Mesendoderm (in vitro differentiated cells): Measurements from ENCODE around the gene ATP2A3.
"Not testable (repeated sequence)": the region's sequence is repeated elsewhere in the genome, so short reads cannot be mapped to it uniquely, and the experiment has no call there.

ENCODE experiments used
- DNase-seq: peaks from one replicate; pipeline ENCODE4 v3.0.0; 2013
- H2AK5ac ChIP-seq: 2 replicates; pipeline ENCODE4 v1.6.1; 2013; ENCODE audit warnings: low read length, inconsistent platforms
- H2BK120ac ChIP-seq: 2 replicates; pipeline ENCODE4 v1.6.1; 2013; ENCODE audit warnings: low read depth, mild to moderate bottlenecking, low read length, moderate library complexity, mixed read lengths
- H2BK15ac ChIP-seq: replicated peaks from 2 replicates; pipeline ENCODE4 v1.6.1; 2013; ENCODE audit warnings: low read depth, mild to moderate bottlenecking, moderate library complexity
- H2BK5ac ChIP-seq: 2 replicates; pipeline ENCODE4 v1.6.1; 2013; ENCODE audit warnings: low read length, inconsistent platforms
- H3K18ac ChIP-seq: 2 replicates; pipeline ENCODE4 v1.6.1; 2013; ENCODE audit warnings: mild to moderate bottlenecking, low read length, mixed read lengths
- H3K23ac ChIP-seq: one replicate; pipeline ENCODE4 v1.6.1; 2013; ENCODE audit warnings: low read length
- H3K27ac ChIP-seq: 2 replicates; pipeline ENCODE4 v1.5.1; 2013; ENCODE audit warnings: low read depth, mild to moderate bottlenecking, inconsistent platforms, low read length, moderate library complexity
- H3K27me3 ChIP-seq: 2 replicates; pipeline ENCODE4 v1.6.1; 2013; ENCODE audit warnings: low read length, control low read depth, mild to moderate bottlenecking, inconsistent platforms; ENCODE audit not compliant: insufficient read depth, poor library complexity
- H3K36me3 ChIP-seq: 2 replicates; pipeline ENCODE4 v1.6.1; 2013; ENCODE audit warnings: low read length, inconsistent platforms; ENCODE audit not compliant: control insufficient read depth, insufficient read depth
- H3K4ac ChIP-seq: one replicate; pipeline ENCODE4 v1.6.1; 2013; ENCODE audit warnings: low read depth, mild to moderate bottlenecking, low read length, moderate library complexity
- H3K4me1 ChIP-seq: 2 replicates; pipeline ENCODE4 v1.6.1; 2013; ENCODE audit warnings: low read depth, low read length, inconsistent platforms; ENCODE audit not compliant: control insufficient read depth
- H3K4me2 ChIP-seq: 2 replicates; pipeline ENCODE4 v1.6.1; 2013; ENCODE audit warnings: low read length
- H3K4me3 ChIP-seq: 2 replicates; pipeline ENCODE4 v1.5.1; 2013; ENCODE audit warnings: mild to moderate bottlenecking, low read length
- H3K56ac ChIP-seq: one replicate; pipeline ENCODE4 v1.6.1; 2013; ENCODE audit warnings: low read length
- H3K79me1 ChIP-seq: 2 replicates; pipeline ENCODE4 v1.6.1; 2013; ENCODE audit warnings: low read length, inconsistent platforms
- H3K79me2 ChIP-seq: 2 replicates; pipeline ENCODE4 v1.6.1; 2013; ENCODE audit warnings: mild to moderate bottlenecking, low read length; ENCODE audit not compliant: control insufficient read depth, insufficient read depth
- H3K9ac ChIP-seq: 2 replicates; pipeline ENCODE4 v1.6.1; 2013; ENCODE audit warnings: low read length, inconsistent platforms
- H4K5ac ChIP-seq: one replicate; pipeline ENCODE4 v1.6.1; 2013; ENCODE audit warnings: low read length
- H4K8ac ChIP-seq: one replicate; pipeline ENCODE4 v1.6.1; 2013; ENCODE audit warnings: low read depth, mild to moderate bottlenecking, control low read depth, low read length, moderate library complexity
- WGBS: extraction: QIAGEN DNeasy Blood & Tissue Kit; methylation state at CpG from one replicate; pipeline ENCODE4 v1.1.7; 2013; ENCODE audit warnings: low lambda C conversion rate, missing lambda C conversion rate; ENCODE audit not compliant: insufficient coverage; ENCODE audit errors: extremely low coverage; 5-methylcytosine and 5-hydroxymethylcytosine counted together

Gene ATP2A3

GRCh38 chr17:3950584-3950983 lies 13.7 kb downstream of the ATP2A3 start:
- Histone ChIP-seq H3K27ac (no peak overlapping the region), H4K8ac (no peak overlapping the region), H3K36me3 (no peaks in the 10 kb centered on the region), H3K18ac (no peak overlapping the region), H3K4me1 (no peaks in the 10 kb centered on the region), H2BK15ac (no peak overlapping the region), H2AK5ac (no peak overlapping the region), H2BK5ac (no peak overlapping the region), H3K9ac (no peak overlapping the region), H3K27me3 (no peaks in the 10 kb centered on the region), H3K56ac (no peak overlapping the region), H4K5ac (no peak overlapping the region), H3K4me3 (no peak overlapping the region), H3K79me2 (no peaks in the 10 kb centered on the region), H3K79me1 (no peaks in the 10 kb centered on the region), H3K4ac (no peak overlapping the region), H3K23ac (no peak overlapping the region), H2BK120ac (no peak overlapping the region), H3K4me2 (no peak overlapping the region)
- no CpG with 5 or more reads among the region's 12 CpGs for WGBS
- no peak for DNase-seq

GRCh38 chr17:3949418-3949817 lies 14.8 kb downstream of the ATP2A3 start:
- no peaks in the 10 kb centered on the region for H3K4me1 ChIP-seq
- no CpG with 5 or more reads among the region's 3 CpGs for WGBS
- H3K23ac ChIP-seq = no peak overlapping the region
- H2AK5ac ChIP-seq = no peak overlapping the region
- H2BK15ac ChIP-seq = no peak overlapping the region
- H3K56ac ChIP-seq = no peak overlapping the region
- H3K79me2 ChIP-seq = no peaks in the 10 kb centered on the region
- no peak overlapping the region for H4K8ac ChIP-seq
- no peak overlapping the region for H4K5ac ChIP-seq
- H2BK5ac ChIP-seq = no peak overlapping the region
- H3K79me1 ChIP-seq = no peaks in the 10 kb centered on the region
- no peaks in the 10 kb centered on the region for H3K27me3 ChIP-seq
- H3K27ac ChIP-seq = no peak overlapping the region
- H3K18ac ChIP-seq = no peak overlapping the region
- no peak for DNase-seq
- H2BK120ac ChIP-seq = no peak overlapping the region
- H3K4me2 ChIP-seq = no peak overlapping the region
- H3K36me3 ChIP-seq = no peaks in the 10 kb centered on the region
- no peak overlapping the region for H3K4ac ChIP-seq
- H3K9ac ChIP-seq = no peak overlapping the region
- H3K4me3 ChIP-seq = no peak overlapping the region

- H2BK15ac ChIP-seq, H3K36me3 ChIP-seq, DNase-seq, H3K4me1 ChIP-seq, H2AK5ac ChIP-seq, H3K79me2 ChIP-seq, H2BK5ac ChIP-seq, H3K27ac ChIP-seq, H3K79me1 ChIP-seq, H3K27me3 ChIP-seq, H3K23ac ChIP-seq, H3K4ac ChIP-seq, H3K18ac ChIP-seq, H3K4me3 ChIP-seq, H3K4me2 ChIP-seq, H2BK120ac ChIP-seq, H4K8ac ChIP-seq, H3K9ac ChIP-seq, H3K56ac ChIP-seq, H4K5ac ChIP-seq: not testable (repeated sequence)
- WGBS = no CpG with 5 or more reads among the region's 3 CpGs
Observed at GRCh38 chr17:3948551-3948950, 15.7 kb downstream of the ATP2A3 start.

GRCh38 chr17:3947318-3947810 lies 16.9 kb downstream of the ATP2A3 start:
- Histone ChIP-seq H2BK120ac (no peak overlapping the region), H4K5ac (no peak overlapping the region), H3K79me1 (no peaks in the 10 kb centered on the region), H3K27ac (no peak overlapping the region), H4K8ac (no peak overlapping the region), H3K18ac (no peak overlapping the region), H3K36me3 (no peaks in the 10 kb centered on the region), H2BK5ac (no peak overlapping the region), H3K9ac (no peak overlapping the region), H3K23ac (no peak overlapping the region), H3K27me3 (no peaks in the 10 kb centered on the region), H3K4me1 (peaks cover 2% of the 10 kb centered on the region), H3K4ac (no peak overlapping the region), H3K79me2 (no peaks in the 10 kb centered on the region), H3K56ac (no peak overlapping the region), H3K4me3 (no peak overlapping the region), H2AK5ac (no peak overlapping the region), H3K4me2 (no peak overlapping the region), H2BK15ac (no peak overlapping the region)
- no CpG with 5 or more reads among the region's 43 CpGs for WGBS
- DNase-seq = no peak

GRCh38 chr17:3946711-3947235 lies 17.5 kb downstream of the ATP2A3 start:
- Histone ChIP-seq H3K27me3 (no peaks in the 10 kb centered on the region), H3K4me1 (peaks cover 2% of the 10 kb centered on the region), H3K18ac (no peak overlapping the region), H2AK5ac (no peak overlapping the region), H3K56ac (no peak overlapping the region), H2BK5ac (no peak overlapping the region), H4K5ac (no peak overlapping the region), H2BK15ac (no peak overlapping the region), H3K79me2 (no peaks in the 10 kb centered on the region), H3K27ac (no peak overlapping the region), H3K36me3 (no peaks in the 10 kb centered on the region), H3K4ac (no peak overlapping the region), H3K4me3 (no peak overlapping the region), H2BK120ac (no peak overlapping the region), H3K4me2 (no peak overlapping the region), H3K9ac (no peak overlapping the region), H3K79me1 (no peaks in the 10 kb centered on the region), H4K8ac (no peak overlapping the region), H3K23ac (no peak overlapping the region)
- DNase-seq = no peak
- WGBS = no CpG with 5 or more reads among the region's 5 CpGs
